SHP77 (cell line): ENCODE measurements around the gene BAZ1A.

Experiments used
- DNase-seq, 2 experiments: peaks; one replicate each; lab custom pipeline; 2025; lab: John Stamatoyannopoulos, UW

BAZ1A gene

DNA sequence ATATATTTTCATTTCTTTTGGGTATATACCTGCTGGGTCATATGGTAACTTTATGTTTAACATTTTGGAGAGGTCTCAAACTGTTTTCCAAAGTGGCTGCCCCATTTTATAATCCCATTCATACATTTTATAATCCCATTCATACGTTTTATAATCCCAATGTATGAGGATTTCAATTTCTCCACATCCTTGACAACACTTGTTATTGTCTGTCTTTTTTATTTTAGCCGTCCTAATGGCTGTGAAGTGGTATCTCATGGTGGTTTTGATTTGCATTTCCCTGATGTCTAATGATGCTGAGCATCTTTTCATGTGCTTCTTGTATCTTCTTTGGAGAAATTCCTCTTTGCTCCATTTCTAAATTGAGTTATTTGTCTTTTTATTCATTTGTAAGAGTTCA is 154.0 kb downstream of the BAZ1A start:
- DNase-seq, result no peak

GRCh38 chr14:34718750-34719304 is 156.3 kb downstream of the BAZ1A start:
- no peak for DNase-seq

DNA sequence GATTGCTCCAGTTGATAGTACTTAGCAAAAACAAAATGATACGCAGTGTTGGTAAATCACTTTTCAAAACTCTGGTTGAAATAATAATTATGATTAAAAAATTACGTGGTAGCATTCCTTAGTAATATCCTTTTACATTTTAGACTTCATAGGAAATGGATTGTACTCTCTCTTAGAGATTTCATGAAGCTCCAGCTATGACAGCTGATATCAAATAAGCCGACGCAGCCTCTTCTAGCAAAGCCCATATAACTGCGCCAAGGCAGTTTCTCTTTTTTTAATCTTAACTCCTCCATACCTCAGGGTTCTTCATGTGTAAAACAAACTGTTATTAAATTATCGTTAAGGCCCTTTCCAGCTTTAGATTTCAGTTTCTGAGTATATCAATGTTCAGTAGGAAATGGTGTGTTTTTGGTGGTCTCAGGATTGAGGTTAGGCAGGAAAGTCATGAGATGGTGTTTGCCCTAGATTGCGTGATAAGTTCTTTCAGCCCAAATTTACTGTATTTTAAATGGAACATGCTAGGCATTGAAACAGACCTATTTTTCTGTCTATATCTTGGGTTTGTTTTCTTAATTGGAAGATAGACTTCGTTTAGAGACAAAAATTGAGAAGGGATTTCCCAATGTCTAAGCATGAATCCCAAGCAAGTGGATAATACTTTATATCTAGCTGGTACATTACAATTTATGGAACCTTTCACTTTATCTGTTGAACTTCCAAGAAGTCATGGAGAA is 159.9 kb downstream of the BAZ1A start:
- no peak for DNase-seq

DNA sequence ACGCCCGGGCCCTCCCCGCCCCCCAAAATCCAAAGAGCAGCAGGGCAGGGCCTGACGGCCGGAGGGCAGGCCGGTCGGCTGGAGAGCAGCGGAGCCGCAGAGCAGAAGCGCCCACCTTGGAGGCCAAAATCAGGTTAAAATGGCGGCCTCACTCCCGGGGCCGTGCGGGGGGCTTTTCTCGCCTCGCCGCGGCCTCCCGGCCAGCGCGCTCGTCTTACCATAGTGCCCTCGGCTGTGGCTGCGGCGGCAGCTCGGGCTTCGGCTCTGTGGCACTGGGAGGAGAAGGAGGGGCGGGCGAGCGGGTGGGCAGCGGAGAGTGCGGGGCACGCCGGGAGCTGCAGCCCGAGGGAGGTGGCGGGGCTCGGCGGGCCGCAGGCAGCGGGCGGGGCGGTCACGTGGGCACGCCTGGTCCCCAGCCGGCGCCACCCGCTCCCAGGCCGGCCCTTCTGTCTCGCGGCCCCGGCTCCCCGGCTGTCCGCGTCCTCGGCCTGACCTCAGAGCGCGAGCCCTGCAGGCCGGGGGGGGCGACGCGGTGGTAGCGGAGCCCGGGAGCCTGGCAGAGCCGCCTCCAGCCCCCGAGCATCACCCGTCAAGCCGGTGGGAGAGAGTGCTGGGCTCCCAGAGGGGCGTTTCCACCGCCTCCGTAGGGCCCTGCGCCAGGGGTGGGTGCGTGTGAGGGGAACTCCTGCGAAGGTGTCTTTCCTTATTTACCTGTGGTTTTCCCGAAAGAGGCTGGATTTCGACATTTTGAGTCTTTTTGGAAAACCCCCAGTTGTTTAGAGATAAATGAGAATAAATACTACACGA is 160.6 kb downstream of the BAZ1A start, which contains the start of gene CFL2:
CFL2 (minus strand) TSS at position 274 of the 807 bp plus-strand sequence; CDS start at position 221, 53 bp downstream.
- peak; percentile 82 to 94 for DNase-seq

DNA sequence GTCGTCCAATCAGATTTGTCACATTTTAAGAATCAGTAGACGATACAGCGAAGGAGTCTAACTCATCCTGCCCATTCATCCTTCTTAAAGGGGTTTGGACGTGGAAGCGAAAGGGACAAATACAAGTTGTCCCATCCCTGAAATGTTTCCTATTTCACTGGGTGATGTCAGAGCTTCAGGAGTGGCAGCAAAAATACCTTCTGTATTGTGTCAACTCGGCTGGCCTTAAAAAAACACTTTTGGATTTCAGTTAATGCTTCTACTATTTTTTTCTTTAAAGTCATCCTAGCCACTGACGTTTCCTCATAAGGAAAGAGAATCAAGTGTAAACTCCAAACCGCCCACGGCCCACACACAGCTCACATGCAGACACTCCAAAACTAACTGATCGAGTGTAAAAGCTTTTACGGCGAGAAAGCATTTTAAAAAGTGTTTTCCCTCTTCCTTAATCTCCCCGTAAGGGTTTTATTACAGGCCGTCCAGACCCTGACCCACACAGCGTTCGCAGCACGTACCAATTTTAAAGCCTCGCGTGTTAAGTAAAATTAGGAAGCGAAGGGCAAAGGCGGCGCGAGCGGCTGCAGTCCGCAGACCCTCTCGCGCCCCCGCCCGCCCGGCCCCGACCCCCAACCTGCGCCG is 161.4 kb downstream of the BAZ1A start:
- DNase-seq, result peak in 1 of 2 experiments; percentile 35

- DNase-seq, result no peak
Observed at GRCh38 chr14:34713122-34713680, 162.0 kb downstream of the BAZ1A start.

DNA sequence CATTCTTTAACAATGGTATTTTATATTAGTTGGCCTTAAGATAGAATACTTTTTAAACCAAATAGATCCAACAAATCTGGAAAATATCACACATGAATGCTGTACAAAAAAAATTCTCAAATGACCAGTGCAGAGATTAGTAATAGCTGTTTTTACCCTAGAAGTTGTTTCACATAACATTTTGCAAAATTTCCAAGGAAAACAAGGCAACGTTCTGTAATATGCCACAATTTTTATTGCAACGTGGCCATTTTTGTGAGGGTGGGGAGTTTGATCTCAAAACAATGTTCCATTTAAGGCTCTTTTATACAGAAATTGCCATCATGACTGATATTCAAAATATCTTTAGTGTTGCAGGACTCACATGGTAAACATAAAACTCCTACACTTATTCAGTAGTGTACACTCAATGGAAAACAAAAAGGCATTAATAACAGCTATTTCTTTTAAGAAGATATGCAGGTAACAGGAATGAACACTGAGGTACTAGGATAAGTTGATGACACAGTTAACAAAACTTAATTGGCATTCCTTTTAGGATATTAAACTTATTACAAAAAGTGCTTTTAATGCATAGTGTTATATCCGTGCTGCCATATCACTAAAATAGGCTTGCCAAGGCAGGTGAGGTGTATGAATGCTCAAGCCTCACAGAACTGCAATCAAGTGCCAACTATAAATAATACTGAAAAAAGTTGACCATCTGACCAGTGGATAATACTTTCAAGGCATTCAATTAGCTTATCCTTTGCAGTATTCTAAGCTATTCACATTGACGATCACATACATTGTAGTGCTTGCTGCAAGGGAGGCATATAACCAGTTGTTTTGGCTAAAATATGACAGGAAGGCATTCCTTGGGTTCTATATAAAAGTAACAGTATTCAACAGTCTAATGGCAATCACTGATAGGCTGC is 163.1 kb downstream of the BAZ1A start:
- DNase-seq, result no peak

GRCh38 chr14:34711169-34711568 is 164.0 kb downstream of the BAZ1A start:
- peak; percentile 45 to 51 for DNase-seq

- no peak for DNase-seq
Observed at GRCh38 chr14:34710744-34711143, 164.4 kb downstream of the BAZ1A start.

GRCh38 chr14:34710006-34710405 is 165.2 kb downstream of the BAZ1A start:
- no peak for DNase-seq

- no peak for DNase-seq
Observed at GRCh38 chr14:34707722-34708121, 167.4 kb downstream of the BAZ1A start.
